ENCODE data around the gene SSTR4. TPM values are rescaled to one million over a fixed set of nuclear protein-coding genes. Genes with fewer than 3 reads are reported as not detected.
"Not testable (repeated sequence)": the region's sequence is repeated elsewhere in the genome, so short reads cannot be mapped to it uniquely, and the experiment has no call there.

The SSTR4 gene
- total RNA-seq: not detected in 2 replicates

DNA sequence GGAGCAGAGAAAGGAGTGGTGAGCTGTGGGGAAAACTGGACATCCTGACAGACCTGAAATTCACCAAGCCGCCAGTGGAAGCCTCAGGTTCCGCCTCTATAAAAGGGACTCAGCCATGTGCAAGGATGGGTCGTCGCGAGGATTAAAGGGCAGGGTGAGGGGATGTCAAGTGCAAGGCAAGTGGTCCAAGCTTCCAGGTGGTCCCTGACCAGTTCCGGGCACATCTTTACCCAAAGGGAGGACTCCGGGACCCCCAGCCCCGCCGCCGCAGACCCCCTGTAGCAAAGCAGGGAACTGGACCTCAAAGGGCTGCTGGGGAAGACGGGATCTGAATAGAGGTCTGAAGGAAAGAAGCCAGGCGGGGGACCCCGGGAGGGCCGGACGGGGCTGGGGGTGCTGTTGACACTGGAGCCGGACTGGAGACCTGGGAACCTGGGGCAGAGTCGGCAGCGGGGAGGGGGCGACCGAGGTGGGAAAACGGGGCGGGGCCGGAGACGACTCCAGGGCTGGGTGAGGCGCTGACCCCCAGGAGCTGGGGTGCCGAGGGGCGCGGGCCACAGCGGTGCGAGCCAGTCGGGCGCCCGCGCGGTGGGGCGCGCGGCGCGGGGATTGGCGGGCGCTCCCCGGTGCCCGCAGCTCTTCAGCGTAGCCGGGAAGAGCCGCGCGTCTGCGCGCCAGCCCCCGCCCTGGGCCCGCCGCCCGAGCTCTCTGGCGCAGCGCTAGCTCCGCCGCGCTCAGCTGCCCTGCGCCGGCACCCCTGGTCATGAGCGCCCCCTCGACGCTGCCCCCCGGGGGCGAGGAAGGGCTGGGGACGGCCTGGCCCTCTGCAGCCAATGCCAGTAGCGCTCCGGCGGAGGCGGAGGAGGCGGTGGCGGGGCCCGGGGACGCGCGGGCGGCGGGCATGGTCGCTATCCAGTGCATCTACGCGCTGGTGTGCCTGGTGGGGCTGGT, at the start of gene SSTR4:
TSS of gene SSTR4 (plus strand) at position 592 of the 951 bp plus-strand sequence. CDS start at position 764, 172 bp downstream.
- no peak for DNase-seq (ENCODE audit: low read depth)
- TF ChIP-seq, protein P1, sequence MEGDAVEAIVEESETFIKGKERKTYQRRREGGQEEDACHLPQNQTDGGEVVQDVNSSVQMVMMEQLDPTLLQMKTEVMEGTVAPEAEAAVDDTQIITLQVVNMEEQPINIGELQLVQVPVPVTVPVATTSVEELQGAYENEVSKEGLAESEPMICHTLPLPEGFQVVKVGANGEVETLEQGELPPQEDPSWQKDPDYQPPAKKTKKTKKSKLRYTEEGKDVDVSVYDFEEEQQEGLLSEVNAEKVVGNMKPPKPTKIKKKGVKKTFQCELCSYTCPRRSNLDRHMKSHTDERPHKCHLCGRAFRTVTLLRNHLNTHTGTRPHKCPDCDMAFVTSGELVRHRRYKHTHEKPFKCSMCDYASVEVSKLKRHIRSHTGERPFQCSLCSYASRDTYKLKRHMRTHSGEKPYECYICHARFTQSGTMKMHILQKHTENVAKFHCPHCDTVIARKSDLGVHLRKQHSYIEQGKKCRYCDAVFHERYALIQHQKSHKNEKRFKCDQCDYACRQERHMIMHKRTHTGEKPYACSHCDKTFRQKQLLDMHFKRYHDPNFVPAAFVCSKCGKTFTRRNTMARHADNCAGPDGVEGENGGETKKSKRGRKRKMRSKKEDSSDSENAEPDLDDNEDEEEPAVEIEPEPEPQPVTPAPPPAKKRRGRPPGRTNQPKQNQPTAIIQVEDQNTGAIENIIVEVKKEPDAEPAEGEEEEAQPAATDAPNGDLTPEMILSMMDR (IDR thresholded peaks at IDR 0.05; ENCODE audit: insufficient read depth, low read length, poor library complexity, severe bottlenecking): no peak
- no peak within 1 kb of the TSS for H3K4me3 ChIP-seq (ENCODE audit: low read depth, low read length)
- H3K27me3 ChIP-seq (ENCODE audit: control insufficient read depth, insufficient read depth, low read length): peaks cover 35% of the 10 kb centered on the region
- no peaks in the 10 kb centered on the region for H3K36me3 ChIP-seq (ENCODE audit: control insufficient read depth, insufficient read depth, low read length)

- DNase-seq (ENCODE audit: low read depth): no peak
- H3K36me3 ChIP-seq (ENCODE audit: control insufficient read depth, insufficient read depth, low read length): no peaks in the 10 kb centered on the region
- H3K4me3 ChIP-seq (ENCODE audit: low read depth, low read length): no peak overlapping the region
- H3K27me3 ChIP-seq (ENCODE audit: control insufficient read depth, insufficient read depth, low read length): no peaks in the 10 kb centered on the region
- TF ChIP-seq, protein P1 (IDR thresholded peaks at IDR 0.05; ENCODE audit: insufficient read depth, low read length, poor library complexity, severe bottlenecking): no peak
These were observed 48.5 kb upstream of the SSTR4 start for GRCh38 chr20:22986601-22987000.

DNA sequence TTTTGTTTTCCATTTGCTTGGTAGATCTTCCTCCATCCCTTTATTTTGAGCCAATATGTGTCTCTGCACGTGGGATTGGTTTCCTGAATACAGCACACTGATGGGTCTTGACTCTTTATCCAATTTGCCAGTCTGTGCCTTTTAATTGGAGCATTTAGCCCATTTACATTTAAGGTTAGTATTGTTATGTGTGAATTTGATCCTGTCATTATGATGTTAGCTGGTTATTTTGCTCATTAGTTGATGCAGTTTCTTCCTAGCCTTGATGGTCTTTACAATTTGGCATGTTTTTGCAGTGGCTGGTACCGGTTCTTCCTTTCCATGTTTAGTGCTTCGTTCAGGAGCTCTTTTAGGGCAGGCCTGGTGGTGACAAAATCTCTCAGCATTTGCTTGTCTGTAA, 43.7 kb upstream of the SSTR4 start:
- H3K4me3 ChIP-seq (ENCODE audit: low read depth, low read length): not testable (repeated sequence)

GRCh38 chr20:22993823-22994222, 41.3 kb upstream of the SSTR4 start:
- TF ChIP-seq, protein P1 (IDR thresholded peaks at IDR 0.05; ENCODE audit: insufficient read depth, low read length, poor library complexity, severe bottlenecking): no peak
- Histone ChIP-seq H3K4me3 (ENCODE audit: low read depth, low read length) (no peak overlapping the region), H3K36me3 (ENCODE audit: control insufficient read depth, insufficient read depth, low read length) (no peaks in the 10 kb centered on the region), H3K27me3 (ENCODE audit: control insufficient read depth, insufficient read depth, low read length) (no peaks in the 10 kb centered on the region)
- DNase-seq (ENCODE audit: low read depth): no peak

More for the DNA sequence above, 43.7 kb upstream of the SSTR4 start:
- not testable (repeated sequence) for H3K36me3 ChIP-seq (ENCODE audit: control insufficient read depth, insufficient read depth, low read length); H3K27me3 ChIP-seq (ENCODE audit: control insufficient read depth, insufficient read depth, low read length); DNase-seq (ENCODE audit: low read depth)

- Histone ChIP-seq H3K27me3 (ENCODE audit: control insufficient read depth, insufficient read depth, low read length) (no peaks in the 10 kb centered on the region), H3K4me3 (ENCODE audit: low read depth, low read length) (no peak overlapping the region), H3K36me3 (ENCODE audit: control insufficient read depth, insufficient read depth, low read length) (no peaks in the 10 kb centered on the region)
- no peak for DNase-seq (ENCODE audit: low read depth)
- TF ChIP-seq, protein P1 (IDR thresholded peaks at IDR 0.05; ENCODE audit: insufficient read depth, low read length, poor library complexity, severe bottlenecking): no peak
These were observed 39.2 kb upstream of the SSTR4 start for GRCh38 chr20:22995923-22996322.

DNA sequence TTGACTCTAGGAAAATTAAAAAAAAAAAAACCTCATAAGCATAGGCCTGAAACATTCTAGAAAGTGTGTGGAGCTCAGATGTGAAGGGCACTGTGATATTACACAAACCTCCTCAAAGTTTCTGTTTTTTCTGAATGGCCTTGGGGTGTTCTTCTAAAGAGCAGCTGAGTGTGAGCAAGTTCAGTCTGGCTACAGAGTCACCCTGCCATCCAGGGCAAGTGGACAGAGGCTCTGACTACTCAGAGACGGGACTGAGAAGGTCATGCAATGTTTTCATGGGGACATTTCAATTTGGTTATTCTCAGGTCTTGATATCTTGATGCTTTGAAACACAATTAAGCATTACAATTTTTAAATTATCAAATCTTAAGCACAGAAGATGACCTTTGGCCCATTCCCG, 36.6 kb upstream of the SSTR4 start:
- no peak overlapping the region for H3K4me3 ChIP-seq (ENCODE audit: low read depth, low read length)
- H3K36me3 ChIP-seq (ENCODE audit: control insufficient read depth, insufficient read depth, low read length): no peaks in the 10 kb centered on the region
- no peak for DNase-seq (ENCODE audit: low read depth)
- no peaks in the 10 kb centered on the region for H3K27me3 ChIP-seq (ENCODE audit: control insufficient read depth, insufficient read depth, low read length)
- TF ChIP-seq, protein P1 (IDR thresholded peaks at IDR 0.05; ENCODE audit: insufficient read depth, low read length, poor library complexity, severe bottlenecking): no peak

Data from kidney epithelial cell (primary cell).